CD4-positive, alpha-beta T cell treated with Interleukin-2 at 100 ng/mL for 4 hours (primary cell): ENCODE results near the gene CD300A.

Source experiments
- DNase-seq: peaks from one replicate; pipeline ENCODE4 v3.0.0-alpha.2; 2020; ENCODE audit warnings: low spot score

The CD300A gene

DNA sequence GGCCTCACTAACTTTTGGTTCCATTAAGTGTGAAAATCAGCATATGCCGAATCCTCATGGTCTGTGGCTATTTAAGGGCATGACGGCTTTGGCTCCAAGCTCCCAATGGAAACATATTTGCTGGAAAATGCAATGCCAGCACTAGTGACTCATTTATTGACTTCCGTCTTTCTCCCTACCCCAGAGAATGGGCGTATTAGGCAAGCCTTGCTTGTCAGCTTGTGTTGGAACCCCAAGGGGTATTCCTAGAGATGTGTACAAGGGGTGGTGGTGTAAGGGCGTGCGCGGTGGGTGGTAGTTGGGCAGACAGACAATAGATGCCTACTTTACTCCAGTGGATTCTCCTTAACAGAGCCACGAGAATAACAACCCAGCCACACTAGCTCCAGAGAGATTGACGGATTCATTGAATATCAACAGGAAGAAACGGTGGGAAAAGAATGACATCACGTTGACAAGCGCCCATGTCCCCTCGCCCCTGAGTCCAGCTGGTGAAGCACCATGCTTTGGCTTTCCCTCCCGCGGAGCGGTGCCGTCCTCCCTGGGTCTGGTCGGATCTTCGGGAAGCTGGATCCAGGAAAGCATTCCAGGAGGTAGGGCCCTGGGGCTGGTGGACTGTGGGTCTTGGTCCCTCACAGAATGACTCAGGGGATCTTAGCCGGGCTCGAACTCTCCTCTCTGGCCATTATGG is 54.5 kb downstream of the CD300A start:
- no peak for DNase-seq

DNA sequence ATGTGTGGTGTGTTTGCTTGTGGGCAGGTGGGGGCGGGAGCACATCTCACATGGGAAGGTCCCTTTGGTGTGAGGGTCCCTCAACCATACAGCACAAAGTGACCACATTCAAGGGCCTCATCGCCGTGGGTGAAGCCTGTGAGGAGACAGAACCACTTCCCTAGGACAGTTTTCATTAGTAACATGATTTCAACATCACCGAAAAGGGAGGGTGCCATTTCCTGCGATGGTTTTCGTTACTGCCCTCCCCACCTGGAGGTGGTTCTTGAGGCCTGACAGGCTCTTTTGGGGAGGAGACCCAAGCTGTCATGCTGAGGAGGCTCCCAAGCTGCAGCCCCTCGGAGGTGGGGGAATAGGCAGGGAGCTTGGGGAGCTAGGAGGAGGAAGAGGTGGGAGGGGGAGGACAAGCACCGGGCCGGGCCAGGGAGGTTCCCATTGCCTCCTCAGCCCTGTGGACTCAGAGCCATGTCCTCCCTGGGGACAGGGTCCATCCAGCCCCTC is 55.3 kb downstream of the CD300A start:
- DNase-seq: no peak

DNA sequence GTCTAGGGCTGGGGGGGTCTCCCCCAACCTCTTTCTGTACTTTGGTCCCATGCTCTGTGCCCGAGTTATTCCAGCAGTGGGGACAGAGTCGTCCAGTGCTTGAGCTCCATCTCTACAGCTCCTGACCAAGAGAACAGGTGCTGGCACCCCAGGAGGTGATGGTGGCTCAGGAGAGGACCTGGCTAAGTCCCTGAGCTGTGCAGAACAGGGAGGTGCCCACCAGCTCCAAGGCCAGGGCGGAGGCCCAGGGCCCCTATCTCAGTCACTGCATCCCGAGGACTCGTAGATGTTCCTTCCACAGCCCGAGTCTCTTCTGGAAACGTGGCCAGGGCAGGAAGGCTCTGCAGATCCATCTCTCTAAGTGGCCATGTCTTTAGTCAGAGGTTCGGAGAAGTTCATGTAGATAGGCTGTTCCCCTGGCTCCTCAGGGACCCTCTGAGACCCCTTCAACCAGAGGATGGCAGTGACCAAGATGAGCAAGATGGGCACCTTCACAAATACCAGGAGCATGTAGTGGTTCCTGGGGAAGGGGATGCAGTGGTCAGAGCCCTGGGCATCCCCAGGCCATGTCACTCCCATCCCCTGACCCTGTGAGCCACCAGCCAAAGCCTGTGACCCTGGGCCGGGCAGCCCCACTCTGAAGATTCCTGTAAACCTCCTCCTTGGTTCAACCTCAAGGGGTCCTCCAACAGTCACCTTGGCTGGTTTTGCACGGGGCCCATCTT is 56.1 kb downstream of the CD300A start:
- DNase-seq: no peak

DNA sequence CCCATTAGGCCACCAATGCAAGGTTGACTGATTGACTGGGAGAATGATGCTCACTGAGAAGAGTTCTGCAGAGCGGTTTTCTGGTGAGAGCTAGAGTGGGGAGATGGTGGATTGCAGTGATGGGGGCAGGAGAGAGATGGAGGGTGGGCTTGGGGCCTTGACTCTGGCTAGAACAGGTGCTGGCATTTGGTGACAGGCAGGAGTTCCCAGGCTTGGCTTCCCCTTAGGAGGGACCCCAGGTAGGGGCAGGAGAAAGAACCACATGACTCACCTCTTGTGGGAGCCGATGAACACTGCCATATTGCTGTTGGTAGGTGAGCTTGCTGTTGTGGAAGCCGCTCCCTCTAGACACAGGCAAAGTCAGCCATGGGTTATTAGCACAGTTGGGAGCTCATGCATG is 56.9 kb downstream of the CD300A start:
- no peak for DNase-seq

DNA sequence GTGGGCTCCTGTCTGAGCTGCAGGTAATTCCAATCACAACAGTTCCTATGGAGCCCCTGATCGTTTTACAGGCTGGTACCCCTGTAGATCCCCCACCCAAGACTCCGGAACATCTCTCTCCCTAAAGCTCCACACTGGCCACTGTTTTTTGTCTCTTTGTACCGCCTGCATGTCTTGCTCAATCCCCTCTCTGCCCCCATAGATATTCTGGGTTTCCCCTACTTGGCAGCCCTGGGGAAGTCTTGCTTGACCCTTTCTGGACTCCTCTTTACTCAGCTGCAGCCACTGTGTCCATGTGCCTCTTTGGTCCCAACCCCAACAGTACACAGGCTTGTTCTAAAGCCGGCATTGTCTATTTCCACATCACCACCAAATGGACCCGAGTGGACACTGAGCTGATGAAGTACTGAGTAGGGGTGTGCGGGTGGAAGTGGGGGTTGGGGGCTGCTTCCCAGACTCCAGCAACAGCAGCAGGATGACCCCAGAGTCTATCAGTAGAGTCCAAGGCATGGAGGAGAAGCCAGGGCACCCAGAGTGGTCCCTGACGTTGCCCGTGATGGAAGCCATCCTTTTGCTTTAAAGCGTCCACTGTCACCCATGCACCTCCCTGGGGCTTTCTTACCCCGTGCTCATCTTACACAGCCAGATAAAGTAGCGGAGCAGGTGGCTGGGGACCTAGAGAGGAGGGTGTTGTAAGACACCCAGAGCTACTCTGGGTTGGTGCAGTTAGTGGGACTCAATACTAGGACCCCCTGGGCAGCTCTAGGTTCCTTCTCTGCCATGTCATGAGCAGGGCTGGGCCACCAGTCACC is 58.4 kb downstream of the CD300A start:
- DNase-seq: no peak

DNA sequence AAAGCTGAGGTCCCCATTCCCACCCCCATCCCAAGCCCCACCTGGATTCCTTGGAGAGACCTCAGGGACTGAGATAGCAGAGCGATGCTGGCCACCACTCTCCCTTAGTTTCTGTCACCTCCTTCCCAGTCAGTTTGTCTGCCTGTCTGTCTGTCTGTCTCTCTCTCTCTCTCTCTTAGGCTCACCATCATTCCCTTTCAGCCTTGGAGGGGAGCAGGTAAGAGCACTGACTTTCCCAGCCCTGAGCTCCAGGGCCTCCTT is 59.0 kb downstream of the CD300A start:
- DNase-seq: no peak

DNA sequence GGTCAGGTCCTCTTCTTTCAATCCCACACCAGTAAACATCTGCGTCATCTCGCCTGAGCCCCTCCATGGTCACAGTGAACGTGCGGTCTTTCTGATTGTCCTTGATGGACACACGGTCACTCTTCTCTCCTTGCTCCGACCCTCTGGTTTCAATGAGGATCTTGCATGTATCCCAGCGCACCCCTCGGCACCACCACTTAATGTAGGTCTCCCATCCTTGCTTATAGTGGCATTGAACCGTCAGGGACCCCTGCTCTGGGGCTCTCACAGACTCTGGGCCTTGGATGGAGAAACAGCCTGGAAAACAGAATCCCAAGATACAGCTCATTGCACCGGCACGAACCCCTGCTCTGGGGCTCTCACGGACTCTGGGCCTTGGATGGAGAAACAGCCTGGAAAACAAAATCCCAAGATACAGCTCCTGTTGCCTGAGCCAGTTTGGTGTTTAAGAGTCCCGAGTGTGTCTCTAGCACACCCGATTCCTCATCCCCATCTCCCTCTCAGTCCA is 59.4 kb downstream of the CD300A start:
- DNase-seq: no peak

DNA sequence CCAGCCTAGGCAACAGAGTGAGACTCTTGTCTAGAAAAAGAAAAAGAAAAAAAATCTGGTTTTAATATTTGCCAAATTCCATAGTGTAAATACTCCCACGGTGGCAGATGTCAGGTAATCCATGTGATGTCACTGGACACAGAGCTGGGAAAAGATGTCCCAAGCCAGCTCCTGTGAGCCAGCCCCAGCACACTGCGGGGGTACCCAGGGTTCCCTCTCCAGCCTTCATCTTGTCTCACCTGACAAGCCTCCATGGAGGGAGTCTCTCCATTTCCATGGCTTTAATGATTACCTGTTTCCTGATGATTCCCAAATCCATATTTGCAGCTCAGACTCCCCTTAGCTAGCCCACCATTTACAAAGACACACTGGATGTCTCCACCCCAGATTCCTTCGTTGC is 60.2 kb downstream of the CD300A start:
- DNase-seq: no peak

DNA sequence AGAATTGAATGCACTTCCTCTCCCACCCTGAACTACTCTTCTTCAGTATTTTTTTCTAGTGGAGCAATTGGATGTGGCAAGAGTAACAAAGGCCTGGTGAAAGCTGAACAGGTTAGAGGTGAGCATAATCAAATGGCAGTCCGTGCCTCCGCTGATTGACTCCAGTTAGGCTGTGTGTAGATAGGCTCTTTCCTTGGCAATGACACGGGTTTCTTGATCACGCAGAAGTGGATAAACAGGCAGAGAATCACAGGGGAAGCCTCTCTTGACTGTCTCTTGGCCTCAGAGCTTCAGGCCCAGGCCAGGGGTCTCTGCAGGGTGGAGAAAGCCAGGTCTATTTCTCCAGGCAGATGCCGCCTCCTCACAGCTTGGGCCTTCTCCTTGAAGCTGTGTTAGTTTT is 60.6 kb downstream of the CD300A start:
- DNase-seq: no peak

DNA sequence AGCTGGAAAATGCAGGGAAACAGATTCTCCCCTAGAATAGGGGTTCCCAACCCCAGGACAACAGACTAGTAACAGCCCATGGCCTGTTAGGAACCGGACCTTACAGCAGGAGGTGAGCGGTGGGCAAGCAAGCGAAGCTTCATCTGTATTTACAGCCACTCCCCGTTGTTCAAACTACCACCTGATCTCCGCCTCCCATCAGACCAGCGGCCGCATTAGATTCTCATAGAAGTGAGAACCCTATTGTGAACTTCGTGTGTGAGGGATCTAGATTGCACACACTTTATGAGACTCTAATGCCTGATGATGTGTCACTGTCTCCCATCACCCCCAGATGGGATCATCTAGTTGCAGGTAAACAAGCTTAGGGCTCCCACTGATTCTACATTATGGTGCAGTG is 61.3 kb downstream of the CD300A start:
- DNase-seq: no peak

DNA sequence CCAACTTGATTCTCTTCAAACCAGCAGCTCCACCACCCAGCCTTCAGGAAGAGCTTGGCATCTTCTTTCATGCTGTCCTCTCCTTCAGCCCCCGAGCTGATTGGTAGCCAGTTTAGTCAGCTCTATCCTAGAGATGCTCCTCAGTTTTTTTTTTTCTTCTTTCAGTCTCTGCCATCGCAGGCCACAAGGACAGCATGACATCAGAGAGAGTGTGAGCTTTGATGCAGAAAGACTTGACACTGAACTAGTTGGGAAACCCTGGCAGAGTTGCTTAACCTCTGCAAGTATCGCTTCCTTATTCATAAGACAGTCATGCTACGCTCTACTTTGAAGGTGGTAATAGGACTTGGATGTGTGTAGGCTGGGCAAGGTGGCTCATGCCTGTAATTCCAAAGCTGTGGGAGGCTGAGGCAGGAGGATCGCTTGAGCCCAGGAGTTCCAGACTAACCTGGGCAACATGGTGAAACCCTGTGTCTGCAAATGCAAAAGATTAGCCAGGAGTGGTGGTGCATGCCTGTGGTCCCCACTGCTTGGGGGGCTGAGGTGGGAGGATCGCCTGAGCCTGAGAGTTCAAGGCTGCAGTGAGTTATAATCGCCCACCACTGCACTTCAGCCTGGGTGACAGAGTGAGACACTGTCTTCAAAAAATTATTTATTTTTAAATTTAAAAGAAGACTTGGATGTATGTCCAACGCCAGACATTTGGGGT is 62.2 kb downstream of the CD300A start:
- no peak for DNase-seq

DNA sequence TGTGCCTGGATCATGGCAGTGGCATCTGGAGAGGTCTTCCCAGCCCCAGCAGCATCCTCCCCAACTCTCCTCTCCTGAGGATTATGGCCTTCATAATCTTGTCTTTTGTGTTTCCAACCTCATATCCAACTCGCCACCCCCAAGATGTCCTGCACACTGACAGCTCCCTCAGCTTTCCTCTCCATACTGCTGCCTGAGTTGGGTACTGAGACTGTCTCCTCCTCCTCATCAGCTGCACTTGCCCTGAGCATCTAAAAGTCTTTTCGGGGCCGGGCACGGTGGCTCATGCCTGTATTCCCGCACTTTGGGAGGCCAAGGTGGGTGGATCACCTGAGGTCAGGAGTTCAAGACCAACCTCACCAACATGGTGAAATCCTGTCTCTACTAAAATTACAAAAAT is 62.8 kb downstream of the CD300A start:
- DNase-seq: no peak

DNA sequence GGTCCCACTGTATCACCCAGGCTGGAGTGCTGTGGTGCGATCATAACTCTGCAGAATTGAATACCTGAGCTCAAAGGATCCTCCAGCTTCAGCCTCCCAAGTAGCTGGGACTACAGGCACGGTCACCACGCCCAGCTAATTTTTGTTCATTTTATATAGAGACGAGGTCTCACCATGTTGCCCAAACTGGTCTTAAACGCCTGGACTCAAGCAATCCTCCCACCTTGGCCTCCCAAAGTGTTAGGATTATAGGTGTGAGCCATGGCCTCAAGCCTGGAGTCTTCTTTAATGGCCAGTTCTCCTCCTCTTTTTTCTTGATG is 64.4 kb downstream of the CD300A start:
- DNase-seq: no peak

DNA sequence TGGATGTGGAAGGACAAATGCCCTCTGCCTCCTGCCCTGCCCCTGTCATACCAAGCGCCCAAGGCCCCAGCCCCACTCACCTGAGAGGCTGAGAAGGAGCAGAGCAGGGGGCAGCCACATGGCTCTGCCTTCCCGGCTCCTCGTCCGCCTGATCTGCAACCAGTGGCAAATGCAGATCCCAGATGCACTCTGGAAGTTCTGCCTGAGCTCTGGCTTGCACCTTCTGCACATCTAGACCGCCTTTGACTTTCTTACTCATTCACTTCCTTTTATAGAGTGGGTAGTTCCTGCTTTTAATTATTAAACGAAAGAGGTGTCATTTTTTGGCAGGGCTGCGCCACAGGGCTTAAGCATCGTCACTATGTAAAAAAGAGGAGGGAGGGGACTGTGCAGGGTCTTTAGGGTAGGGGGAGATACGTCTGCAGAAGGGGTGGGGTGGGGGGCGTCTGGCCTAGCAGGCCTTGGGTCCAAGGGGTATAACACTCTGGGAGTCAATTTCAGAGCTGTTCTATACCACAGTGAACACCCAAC is 64.9 kb downstream of the CD300A start, which contains the start of gene CD300LB:
TSS of gene CD300LB (minus strand) at position 245 of the 531 bp plus-strand sequence. CDS start at position 120, 125 bp downstream.
- no peak for DNase-seq

DNA sequence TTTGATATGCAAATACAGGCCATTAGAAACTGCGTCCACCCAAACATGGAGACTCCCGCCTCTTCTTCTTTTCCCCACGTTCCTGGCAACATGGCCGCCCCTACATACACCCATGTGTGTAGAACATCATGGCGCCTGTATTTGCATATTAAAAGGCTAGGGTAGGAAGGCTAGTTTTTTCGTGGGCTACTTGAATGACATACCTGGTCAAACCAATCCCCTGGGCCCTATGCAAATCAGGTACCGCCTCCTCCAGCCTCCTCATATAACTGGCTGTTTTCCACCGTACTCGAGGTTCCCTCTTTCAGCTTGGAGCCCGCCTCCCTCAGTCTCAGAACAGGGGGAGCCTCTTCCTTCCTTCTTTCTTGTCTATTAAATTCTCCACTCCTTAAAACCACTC is 65.7 kb downstream of the CD300A start:
- peak; percentile 15 for DNase-seq
